Keratinocyte (primary cell): ENCODE measurements around the gene RNASE13. TPM values are rescaled to one million over a fixed set of nuclear protein-coding genes. Genes with fewer than 3 reads are reported as not detected.

Experiments
- DNase-seq: peaks from one replicate; pipeline ENCODE4 v3.0.0-alpha.2; 2011; ENCODE audit warnings: low read depth, missing footprints, low spot score
- FAIRE-seq: peaks from 2 replicates; lab custom pipeline; 2011; peaks lifted over from hg19 to GRCh38; lab: Jason Lieb, UNC
- H2AFZ ChIP-seq: 2 replicates; pipeline ENCODE4 v1.6.0; 2012; ENCODE audit warnings: low read length, control low read depth, inconsistent platforms; ENCODE audit not compliant: control insufficient read depth
- H3K27ac ChIP-seq: 2 replicates; pipeline ENCODE4 v1.5.1; 2011; ENCODE audit warnings: low read length; ENCODE audit not compliant: control insufficient read depth, insufficient read depth
- H3K27me3 ChIP-seq: 3 replicates; pipeline ENCODE4 v1.6.0; 2011; ENCODE audit warnings: low read length; ENCODE audit not compliant: control insufficient read depth, insufficient read depth; ENCODE audit errors: extremely low read depth
- H3K36me3 ChIP-seq, 2 experiments: 2 replicates in 1 of 2; 3 replicates in 1 of 2; pipeline ENCODE4 v1.5.1; 2011; ENCODE audit warnings: low read length in 2 of 2, mild to moderate bottlenecking in 1 of 2; ENCODE audit not compliant: control insufficient read depth in 2 of 2, insufficient read depth in 2 of 2; ENCODE audit errors: extremely low read depth in 1 of 2
- H3K4me1 ChIP-seq: 3 replicates; pipeline ENCODE4 v1.5.1; 2011; ENCODE audit warnings: low read length; ENCODE audit not compliant: control insufficient read depth, insufficient read depth; ENCODE audit errors: extremely low read depth
- H3K4me2 ChIP-seq: 3 replicates; pipeline ENCODE4 v1.6.0; 2011; ENCODE audit warnings: low read depth, low read length; ENCODE audit not compliant: control insufficient read depth, insufficient read depth; ENCODE audit errors: extremely low read depth
- H3K4me3 ChIP-seq, 3 experiments: fragments of 200-600 bp in 1 of 3; sonication (generic) in 1 of 3; 2 replicates in 2 of 3; 3 replicates in 1 of 3; pipeline ENCODE4 v1.5.1; 2011 to 2016; ENCODE audit warnings: low read length in 3 of 3, mild to moderate bottlenecking in 3 of 3, control low read depth in 2 of 3, inconsistent platforms in 1 of 3, low read depth in 1 of 3, mixed read lengths in 1 of 3, mixed run types in 1 of 3, moderate library complexity in 1 of 3; ENCODE audit not compliant: control insufficient read depth in 2 of 3, insufficient read depth in 2 of 3; ENCODE audit errors: extremely low read depth in 1 of 3
- H3K79me2 ChIP-seq: 2 replicates; pipeline ENCODE4 v1.6.0; 2012; ENCODE audit warnings: low read length; ENCODE audit not compliant: control insufficient read depth, insufficient read depth
- H3K9ac ChIP-seq: 3 replicates; pipeline ENCODE4 v1.6.0; 2011; ENCODE audit warnings: low read length; ENCODE audit not compliant: control insufficient read depth, insufficient read depth; ENCODE audit errors: extremely low read depth
- H3K9me1 ChIP-seq: 3 replicates; pipeline ENCODE4 v1.6.0; 2011; ENCODE audit warnings: low read length; ENCODE audit not compliant: control insufficient read depth, insufficient read depth; ENCODE audit errors: extremely low read depth
- H3K9me3 ChIP-seq: 2 replicates; pipeline ENCODE4 v1.5.1; 2012; ENCODE audit warnings: low read depth, low read length; ENCODE audit not compliant: control insufficient read depth
- H4K20me1 ChIP-seq: 3 replicates; pipeline ENCODE4 v1.6.0; 2011; ENCODE audit warnings: low read length; ENCODE audit not compliant: control insufficient read depth, insufficient read depth; ENCODE audit errors: extremely low read depth
- EZH2 ChIP-seq: IDR thresholded peaks from one replicate; pipeline ENCODE4 v1.6.1; 2012; ENCODE audit warnings: inconsistent platforms, mild to moderate bottlenecking, low read length, moderate library complexity
- dilution Hi-C: fragments of 300-500 bp; cut with MboI; formaldehyde crosslinking; loops from one replicate; pipeline ENCODE4 v1.7.0; 2020; ENCODE audit warnings: low sequenced_read_pairs; ENCODE audit not compliant: extremely low pct_ligation_motif_present
- polyA plus RNA-seq, 5 experiments: library from polyadenylated mRNA; depleted of rRNA in 3 of 5; stranded (reverse) in 3 of 5; stranded (forward) in 1 of 5; unstranded in 1 of 5; fragments of >200 nt; gene quantifications; 1 replicate in 1 of 5; 2 replicates in 3 of 5; 3 replicates in 1 of 5; pipeline versions ENCODE4 v1.2.1 to v1.2.3, GENCODE V29; 2011 to 2012; ENCODE audit warnings: missing spikeins in 2 of 5, low read depth in 1 of 5, low replicate concordance in 1 of 5
- TF ChIP-seq, protein P1 (sequence below), 3 experiments: IDR thresholded peaks in 1 of 3; conservative IDR thresholded peaks in 1 of 3; optimal IDR thresholded peaks in 1 of 3; 2 replicates in 2 of 3; 3 replicates in 1 of 3; pipeline versions ENCODE3 to v1.5.1; 2011; ENCODE audit warnings: low read length in 3 of 3, mild to moderate bottlenecking in 3 of 3, moderate library complexity in 2 of 3, control low read depth in 1 of 3, inconsistent platforms in 1 of 3; ENCODE audit not compliant: insufficient read depth in 2 of 3; ENCODE audit errors: extremely low read depth in 1 of 3

The RNASE13 gene
- polyA plus RNA-seq, 1 donor (not counting 4 experiments of a cell fraction or from before 2014, with no cell fraction given) = not detected

DNA sequence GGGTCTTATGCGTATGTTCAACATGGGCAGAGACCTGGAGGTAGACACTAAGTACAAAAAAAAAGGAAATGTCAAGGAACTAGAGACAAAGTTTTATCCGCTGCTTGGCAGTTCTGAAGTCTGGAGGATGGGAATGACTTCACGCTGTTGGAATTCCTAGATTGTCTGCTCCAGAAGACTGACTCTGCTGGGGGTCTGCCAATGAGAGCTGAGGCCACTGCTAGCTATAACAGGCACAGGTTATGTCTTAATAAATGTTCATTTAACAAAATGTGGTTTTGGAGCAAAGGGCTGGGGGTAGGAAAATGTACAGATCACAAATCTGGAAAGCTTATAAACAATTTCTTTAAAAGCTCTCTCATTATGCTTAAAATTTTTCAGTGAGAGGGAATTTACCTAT is 28.9 kb upstream of the RNASE13 start:
- no peak overlapping the region for H3K4me3 ChIP-seq
- H3K79me2 ChIP-seq = no peaks in the 10 kb centered on the region
- H3K27ac ChIP-seq = no peak overlapping the region
- no peaks in the 10 kb centered on the region for H3K36me3 ChIP-seq
- H3K4me1 ChIP-seq = peaks cover 5% of the 10 kb centered on the region
- dilution Hi-C loops = no loop called here
- TF ChIP-seq, protein P1, sequence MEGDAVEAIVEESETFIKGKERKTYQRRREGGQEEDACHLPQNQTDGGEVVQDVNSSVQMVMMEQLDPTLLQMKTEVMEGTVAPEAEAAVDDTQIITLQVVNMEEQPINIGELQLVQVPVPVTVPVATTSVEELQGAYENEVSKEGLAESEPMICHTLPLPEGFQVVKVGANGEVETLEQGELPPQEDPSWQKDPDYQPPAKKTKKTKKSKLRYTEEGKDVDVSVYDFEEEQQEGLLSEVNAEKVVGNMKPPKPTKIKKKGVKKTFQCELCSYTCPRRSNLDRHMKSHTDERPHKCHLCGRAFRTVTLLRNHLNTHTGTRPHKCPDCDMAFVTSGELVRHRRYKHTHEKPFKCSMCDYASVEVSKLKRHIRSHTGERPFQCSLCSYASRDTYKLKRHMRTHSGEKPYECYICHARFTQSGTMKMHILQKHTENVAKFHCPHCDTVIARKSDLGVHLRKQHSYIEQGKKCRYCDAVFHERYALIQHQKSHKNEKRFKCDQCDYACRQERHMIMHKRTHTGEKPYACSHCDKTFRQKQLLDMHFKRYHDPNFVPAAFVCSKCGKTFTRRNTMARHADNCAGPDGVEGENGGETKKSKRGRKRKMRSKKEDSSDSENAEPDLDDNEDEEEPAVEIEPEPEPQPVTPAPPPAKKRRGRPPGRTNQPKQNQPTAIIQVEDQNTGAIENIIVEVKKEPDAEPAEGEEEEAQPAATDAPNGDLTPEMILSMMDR (optimal IDR thresholded peaks at IDR 0.05 in 1 of 3, IDR thresholded peaks at IDR 0.05 in 1 of 3, conservative IDR thresholded peaks at IDR 0.05 in 1 of 3; ENCODE audit: extremely low read depth in 1 of 3, insufficient read depth in 2 of 3, low read length in 3 of 3) = no peak
- no peak for TF ChIP-seq EZH2
- H3K9ac ChIP-seq = no peak overlapping the region
- no peaks in the 10 kb centered on the region for H3K9me3 ChIP-seq
- H4K20me1 ChIP-seq = no peaks in the 10 kb centered on the region
- H3K4me2 ChIP-seq = no peak overlapping the region
- peaks cover 3% of the 10 kb centered on the region for H3K27me3 ChIP-seq
- H3K9me1 ChIP-seq = no peaks in the 10 kb centered on the region
- H2AFZ ChIP-seq = no peak overlapping the region
- no peak for DNase-seq
- no peak for FAIRE-seq

DNA sequence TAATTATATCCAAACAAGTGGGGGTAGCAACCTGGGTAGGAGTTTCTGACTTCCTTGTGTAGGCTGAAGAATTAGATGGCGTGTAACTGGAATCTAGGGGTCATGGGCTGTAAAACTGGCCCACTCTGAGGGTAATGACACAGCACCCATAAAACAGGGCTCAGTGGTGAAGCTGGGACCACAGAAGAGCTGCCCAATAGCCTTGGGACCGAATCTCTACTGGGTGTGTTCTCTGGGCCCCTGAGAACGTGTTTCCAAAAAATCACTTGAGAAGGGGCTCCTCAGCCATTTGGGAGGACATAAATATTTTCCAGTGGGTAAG is 26.7 kb upstream of the RNASE13 start:
- no peaks in the 10 kb centered on the region for H3K9me1 ChIP-seq
- no peak overlapping the region for H2AFZ ChIP-seq
- H3K27ac ChIP-seq = no peak overlapping the region
- dilution Hi-C loops = no loop called here
- H3K4me2 ChIP-seq = no peak overlapping the region
- peaks cover 5% of the 10 kb centered on the region for H3K4me1 ChIP-seq
- no peak overlapping the region for H3K4me3 ChIP-seq
- no peak for FAIRE-seq
- H3K27me3 ChIP-seq = no peaks in the 10 kb centered on the region
- H3K9ac ChIP-seq = no peak overlapping the region
- no peaks in the 10 kb centered on the region for H4K20me1 ChIP-seq
- TF ChIP-seq EZH2 = no peak
- TF ChIP-seq, protein P1 (optimal IDR thresholded peaks at IDR 0.05 in 1 of 3, IDR thresholded peaks at IDR 0.05 in 1 of 3, conservative IDR thresholded peaks at IDR 0.05 in 1 of 3; ENCODE audit: extremely low read depth in 1 of 3, insufficient read depth in 2 of 3, low read length in 3 of 3) = no peak
- DNase-seq = no peak
- H3K36me3 ChIP-seq = no peaks in the 10 kb centered on the region
- H3K79me2 ChIP-seq = no peaks in the 10 kb centered on the region
- no peaks in the 10 kb centered on the region for H3K9me3 ChIP-seq
